H9 (cell line): ENCODE measurements around the gene SS18. TPM values are rescaled to one million over a fixed set of nuclear protein-coding genes. Genes with fewer than 3 reads are reported as not detected.

ENCODE experiments used
- DNase-seq: peaks from one replicate; pipeline ENCODE4 v3.0.0-alpha.2; 2017
- H2AFZ ChIP-seq: one replicate; pipeline ENCODE4 v1.6.1; 2013; ENCODE audit warnings: mild to moderate bottlenecking, low read length, control low read depth, moderate library complexity
- H2AK5ac ChIP-seq: 2 replicates; pipeline ENCODE4 v1.6.1; 2013; ENCODE audit warnings: low read length, control low read depth, mixed read lengths; ENCODE audit not compliant: insufficient read length
- H2BK120ac ChIP-seq: one replicate; pipeline ENCODE4 v1.6.1; 2013; ENCODE audit warnings: low read depth, mild to moderate bottlenecking, low read length, control low read depth, inconsistent platforms; ENCODE audit not compliant: poor library complexity, severe bottlenecking
- H2BK12ac ChIP-seq: 2 replicates; pipeline ENCODE4 v1.6.1; 2013; ENCODE audit warnings: low read length, control low read depth, mixed read lengths, low read depth; ENCODE audit not compliant: insufficient read length
- H2BK15ac ChIP-seq: 2 replicates; pipeline ENCODE4 v1.6.1; 2013; ENCODE audit warnings: low read depth, low read length, control low read depth
- H2BK20ac ChIP-seq: one replicate; pipeline ENCODE4 v1.6.1; 2013; ENCODE audit warnings: low read depth, mild to moderate bottlenecking, low read length, control low read depth, inconsistent platforms; ENCODE audit not compliant: poor library complexity, severe bottlenecking
- H2BK5ac ChIP-seq: 2 replicates; pipeline ENCODE4 v1.6.1; 2013; ENCODE audit warnings: low read length, control low read depth, mixed read lengths; ENCODE audit not compliant: insufficient read length
- H3K14ac ChIP-seq: 2 replicates; pipeline ENCODE4 v1.6.1; 2013; ENCODE audit warnings: low read length, control low read depth; ENCODE audit not compliant: insufficient read depth
- H3K18ac ChIP-seq: 2 replicates; pipeline ENCODE4 v1.6.1; 2013; ENCODE audit warnings: low read depth, mild to moderate bottlenecking, mixed read lengths, low read length, control low read depth; ENCODE audit not compliant: insufficient read length
- H3K23ac ChIP-seq: 2 replicates; pipeline ENCODE4 v1.6.1; 2013; ENCODE audit warnings: low read length, control low read depth, mixed read lengths, low read depth; ENCODE audit not compliant: insufficient read length
- H3K23me2 ChIP-seq: 2 replicates; pipeline ENCODE4 v1.6.1; 2013; ENCODE audit warnings: low read depth, mild to moderate bottlenecking, mixed read lengths, low read length, control low read depth; ENCODE audit not compliant: insufficient read length, poor library complexity, severe bottlenecking
- H3K27ac ChIP-seq: 2 replicates; pipeline ENCODE4 v1.5.1; 2013; ENCODE audit warnings: low read length, control low read depth, mixed read lengths, low read depth; ENCODE audit not compliant: insufficient read length
- H3K27me3 ChIP-seq: 2 replicates; pipeline ENCODE4 v1.6.1; 2013; ENCODE audit warnings: low read length, control low read depth, inconsistent platforms; ENCODE audit not compliant: insufficient read depth
- H3K4ac ChIP-seq: 2 replicates; pipeline ENCODE4 v1.6.1; 2013; ENCODE audit warnings: low read depth, mild to moderate bottlenecking, control low read depth, inconsistent platforms, low read length, moderate library complexity
- H3K4me1 ChIP-seq: 2 replicates; pipeline ENCODE4 v1.6.1; 2013; ENCODE audit warnings: low read length, control low read depth, inconsistent platforms; ENCODE audit not compliant: insufficient read depth
- H3K4me2 ChIP-seq: 2 replicates; pipeline ENCODE4 v1.6.1; 2013; ENCODE audit warnings: low read length, control low read depth, mixed read lengths; ENCODE audit not compliant: insufficient read length, insufficient read depth
- H3K56ac ChIP-seq: 2 replicates; pipeline ENCODE4 v1.6.1; 2013; ENCODE audit warnings: low read depth, mild to moderate bottlenecking, mixed read lengths, low read length, control low read depth; ENCODE audit not compliant: insufficient read length
- H3K79me1 ChIP-seq: 2 replicates; pipeline ENCODE4 v1.6.1; 2013; ENCODE audit warnings: low read depth, mild to moderate bottlenecking, moderate library complexity, low read length, control low read depth, inconsistent platforms; ENCODE audit not compliant: insufficient read depth, poor library complexity, severe bottlenecking
- H3K79me2 ChIP-seq: 2 replicates; pipeline ENCODE4 v1.6.1; 2013; ENCODE audit warnings: low read length, control low read depth, inconsistent platforms; ENCODE audit not compliant: insufficient read depth
- H3K9ac ChIP-seq: 2 replicates; pipeline ENCODE4 v1.6.1; 2013; ENCODE audit warnings: low read length, control low read depth, mixed read lengths; ENCODE audit not compliant: insufficient read length; ENCODE audit errors: extremely low read depth
- H3K9me3 ChIP-seq: one replicate; pipeline ENCODE4 v1.6.1; 2013; ENCODE audit warnings: low read depth, low read length, inconsistent platforms; ENCODE audit not compliant: control insufficient read depth
- H3T11ph ChIP-seq: one replicate; pipeline ENCODE4 v1.6.1; 2013; ENCODE audit warnings: mild to moderate bottlenecking, low read length, control low read depth, inconsistent platforms
- H4K20me1 ChIP-seq: one replicate; pipeline ENCODE4 v1.6.1; 2013; ENCODE audit not compliant: control insufficient read depth, insufficient read length, insufficient read depth
- H4K5ac ChIP-seq: 2 replicates; pipeline ENCODE4 v1.6.1; 2013; ENCODE audit warnings: low read depth, mild to moderate bottlenecking, mixed read lengths, low read length, control low read depth; ENCODE audit not compliant: insufficient read length
- H4K8ac ChIP-seq: replicated peaks from 2 replicates; pipeline ENCODE4 v1.6.1; 2013; ENCODE audit warnings: low read length, control low read depth, mixed read lengths, low read depth; ENCODE audit not compliant: insufficient read length
- H4K91ac ChIP-seq: 2 replicates; pipeline ENCODE4 v1.6.1; 2013; ENCODE audit warnings: low read depth, mild to moderate bottlenecking, moderate library complexity, mixed read lengths, low read length, control low read depth; ENCODE audit not compliant: insufficient read length
- H3K27ac Mint-ChIP-seq, 3 experiments: 2 replicates in 2 of 3; 3 replicates in 1 of 3; pipeline ENCODE4 v1.8.0; 2020 to 2021; ENCODE audit warnings: mixed read lengths in 3 of 3, mild to moderate bottlenecking in 1 of 3, moderate library complexity in 1 of 3
- H3K27me3 Mint-ChIP-seq: 2 replicates; pipeline ENCODE4 v1.8.0; 2021; ENCODE audit warnings: low read depth, mild to moderate bottlenecking, moderate library complexity, mixed read lengths
- H3K36me3 Mint-ChIP-seq, 3 experiments: 2 replicates in 2 of 3; 3 replicates in 1 of 3; pipeline ENCODE4 v1.8.0; 2020 to 2021; ENCODE audit warnings: low read depth in 3 of 3, mixed read lengths in 3 of 3; ENCODE audit not compliant: insufficient read depth in 1 of 3
- H3K4me1 Mint-ChIP-seq, 2 experiments: 2 replicates each; pipeline ENCODE4 v1.8.0; 2020; ENCODE audit warnings: mixed read lengths in 2 of 2
- H3K4me3 Mint-ChIP-seq, 2 experiments: 2 replicates in 1 of 2; 3 replicates in 1 of 2; pipeline ENCODE4 v1.8.0; 2020 to 2021; ENCODE audit warnings: mild to moderate bottlenecking in 2 of 2, mixed read lengths in 2 of 2, moderate library complexity in 1 of 2
- H3K9me3 Mint-ChIP-seq, 2 experiments: 2 replicates in 1 of 2; 3 replicates in 1 of 2; pipeline ENCODE4 v1.8.0; 2020; ENCODE audit warnings: mild to moderate bottlenecking in 2 of 2, mixed read lengths in 2 of 2, moderate library complexity in 1 of 2
- CTCF ChIP-seq: fragments of 200-600 bp; sonication (generic); conservative IDR thresholded peaks from 3 replicates; pipeline ENCODE4 v1.8.0; 2021; ENCODE audit warnings: antibody characterized with exemption, mild to moderate bottlenecking
- WGBS: extraction: QIAGEN DNeasy Blood & Tissue Kit; methylation state at CpG from one replicate; pipeline ENCODE4 v1.1.7; 2013; ENCODE audit warnings: missing lambda C conversion rate, low lambda C conversion rate, mixed read lengths; ENCODE audit not compliant: insufficient read length; ENCODE audit errors: extremely low coverage; 5-methylcytosine and 5-hydroxymethylcytosine counted together
- total RNA-seq: library from RNA; stranded (reverse); gene quantifications from 2 replicates; pipeline ENCODE4 v1.2.1, GENCODE V29; 2021

The SS18 gene
- total RNA-seq, 1 experiment from 2014 or later: 87.9 TPM

GRCh38 chr18:26085056-26085455 lies 5.4 kb downstream of the SS18 start:
- no peak overlapping the region for H3K18ac ChIP-seq
- no peak overlapping the region for H2BK20ac ChIP-seq
- H3K23me2 ChIP-seq: peaks cover 3% of the 10 kb centered on the region
- no peaks in the 10 kb centered on the region for H4K20me1 ChIP-seq
- H3K4ac ChIP-seq: no peak overlapping the region
- H3K9ac ChIP-seq: no peak overlapping the region
- peaks cover 10% of the 10 kb centered on the region; the same call in 1 of the 2 replicates for H3K79me2 ChIP-seq
- H2BK12ac ChIP-seq: no peak overlapping the region
- H3K27ac Mint-ChIP-seq: 0 out of 7 replicates have a peak overlapping the region, but pooled peaks of 1 of the 3 experiments have one; percentile 44
- H4K8ac ChIP-seq: no peak overlapping the region
- no peak overlapping the region for H4K5ac ChIP-seq
- no peak overlapping the region for H2AK5ac ChIP-seq
- no peak overlapping the region for H2BK5ac ChIP-seq
- no peak overlapping the region for H3K23ac ChIP-seq
- H2BK15ac ChIP-seq: no peak overlapping the region
- H2BK120ac ChIP-seq: no peak overlapping the region
- no peak overlapping the region for H3K27ac ChIP-seq
- WGBS: no CpG with 5 or more reads among the region's 5 CpGs
- peaks cover 14 to 19% of the 10 kb centered on the region in 2 experiments for H3K4me1 Mint-ChIP-seq
- no peaks in the 10 kb centered on the region for H3K9me3 ChIP-seq
- no peak overlapping the region for H4K91ac ChIP-seq
- no peak overlapping the region for H2AFZ ChIP-seq
- H3K9me3 Mint-ChIP-seq: no peaks in the 10 kb centered on the region
- H3K4me3 Mint-ChIP-seq: no peak overlapping the region
- DNase-seq: no peak
- H3K27me3 Mint-ChIP-seq: no peaks in the 10 kb centered on the region
- TF ChIP-seq CTCF: no peak
- H3K79me1 ChIP-seq: no peaks in the 10 kb centered on the region
- H3K27me3 ChIP-seq: no peaks in the 10 kb centered on the region
- H3K14ac ChIP-seq: no peak overlapping the region
- no peak overlapping the region for H3K4me2 ChIP-seq
- H3T11ph ChIP-seq: no peak overlapping the region
- H3K36me3 Mint-ChIP-seq: peaks cover 12 to 56% (median 52%) of the 10 kb centered on the region in 3 experiments; a peak in 6 of 7 replicates
- no peak overlapping the region for H3K56ac ChIP-seq
- H3K4me1 ChIP-seq: no peaks in the 10 kb centered on the region; the same call in 1 of the 2 replicates
